GM19467 (cell line): Measurements from ENCODE around the gene FNDC3B.

ENCODE experiments used
- ATAC-seq: cut with Tn5 transposase; IDR thresholded peaks from one replicate; pipeline ENCODE4 v1.9.1; 2021; ENCODE audit warnings: mild to moderate bottlenecking, moderate library complexity; ENCODE audit not compliant: unreplicated experiment

FNDC3B gene

GRCh38 chr3:172376402-172376801 lies 337.0 kb downstream of the FNDC3B start:
- ATAC-seq, result no peak

- ATAC-seq, result no peak
Observed at GRCh38 chr3:172376881-172377280, 337.5 kb downstream of the FNDC3B start.

- no peak for ATAC-seq
Observed at GRCh38 chr3:172378439-172378838, 339.1 kb downstream of the FNDC3B start.

- ATAC-seq, result no peak
Observed at GRCh38 chr3:172379372-172379771, 340.0 kb downstream of the FNDC3B start.

GRCh38 chr3:172380632-172381031 lies 341.3 kb downstream of the FNDC3B start:
- no peak for ATAC-seq

- ATAC-seq, result no peak
Observed at GRCh38 chr3:172383306-172383796, 344.0 kb downstream of the FNDC3B start.

GRCh38 chr3:172384836-172385235 lies 345.5 kb downstream of the FNDC3B start:
- no peak for ATAC-seq

- no peak for ATAC-seq
Observed at GRCh38 chr3:172387728-172388127, 348.4 kb downstream of the FNDC3B start.

GRCh38 chr3:172388412-172389078 lies 349.2 kb downstream of the FNDC3B start:
- ATAC-seq, result no peak

- no peak for ATAC-seq
Observed at GRCh38 chr3:172390792-172391191, 351.4 kb downstream of the FNDC3B start.

- ATAC-seq, result no peak
Observed at GRCh38 chr3:172391592-172392302, 352.4 kb downstream of the FNDC3B start.

GRCh38 chr3:172394692-172395091 lies 355.3 kb downstream of the FNDC3B start:
- no peak for ATAC-seq

GRCh38 chr3:172396400-172396799 lies 357.0 kb downstream of the FNDC3B start:
- no peak for ATAC-seq

- no peak for ATAC-seq
Observed at GRCh38 chr3:172397716-172398405, 358.5 kb downstream of the FNDC3B start.

GRCh38 chr3:172398484-172398883 lies 359.1 kb downstream of the FNDC3B start:
- no peak for ATAC-seq

GRCh38 chr3:172402090-172402489 lies 362.7 kb downstream of the FNDC3B start:
- no peak for ATAC-seq

GRCh38 chr3:172402892-172403643 lies 363.7 kb downstream of the FNDC3B start:
- ATAC-seq, result no peak

- no peak for ATAC-seq
Observed at GRCh38 chr3:172404237-172404962, 365.0 kb downstream of the FNDC3B start.

GRCh38 chr3:172405914-172406313 lies 366.5 kb downstream of the FNDC3B start:
- ATAC-seq, result no peak

- no peak for ATAC-seq
Observed at GRCh38 chr3:172407872-172408271, 368.5 kb downstream of the FNDC3B start.
